Kidney glomerular epithelial cell (primary cell): Measurements from ENCODE around the gene BOLA2.
"Not testable (repeated sequence)": the region's sequence is repeated elsewhere in the genome, so short reads cannot be mapped to it uniquely, and the experiment has no call there.

Source experiments
- DNase-seq: peaks from one replicate; lab custom pipeline; 2025; lab: John Stamatoyannopoulos, UW

Gene BOLA2

DNA sequence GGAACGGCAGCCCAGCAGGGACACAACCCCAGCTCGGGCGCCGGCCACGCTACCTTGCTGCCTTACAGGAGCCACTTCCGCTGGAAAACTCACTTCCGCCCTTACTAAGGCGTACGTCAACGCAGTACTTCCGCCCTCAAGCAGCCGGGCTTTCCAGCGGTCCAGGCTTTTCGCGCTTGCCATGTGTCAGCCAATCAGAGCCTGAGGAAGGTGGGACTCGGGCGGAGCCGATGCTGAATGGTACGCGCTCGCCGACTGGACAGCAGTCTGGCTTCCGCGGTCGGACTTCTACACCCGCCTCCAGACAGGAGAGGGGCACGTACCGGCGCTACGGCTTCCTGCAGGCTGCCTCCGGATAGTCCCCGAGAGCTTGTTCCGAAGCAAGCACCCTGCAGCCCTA lies at the start of gene BOLA2, which contains the start of gene SLX1B:
Gene BOLA2, minus strand, starts transcription at position 83 of the 400 bp plus-strand sequence. CDS start 98 bp downstream, outside the sequence.
Gene SLX1B, plus strand, starts transcription at position 265 of the 400 bp plus-strand sequence.
- not testable (repeated sequence) for DNase-seq

- not testable (repeated sequence) for DNase-seq
These were observed 28.1 kb upstream of the BOLA2 start for GRCh38 chr16:29482276-29482675.

GRCh38 chr16:29472065-29472464 lies 17.9 kb upstream of the BOLA2 start:
- not testable (repeated sequence) for DNase-seq

- not testable (repeated sequence) for DNase-seq
These were observed 15.5 kb upstream of the BOLA2 start for GRCh38 chr16:29469660-29470059.

DNA sequence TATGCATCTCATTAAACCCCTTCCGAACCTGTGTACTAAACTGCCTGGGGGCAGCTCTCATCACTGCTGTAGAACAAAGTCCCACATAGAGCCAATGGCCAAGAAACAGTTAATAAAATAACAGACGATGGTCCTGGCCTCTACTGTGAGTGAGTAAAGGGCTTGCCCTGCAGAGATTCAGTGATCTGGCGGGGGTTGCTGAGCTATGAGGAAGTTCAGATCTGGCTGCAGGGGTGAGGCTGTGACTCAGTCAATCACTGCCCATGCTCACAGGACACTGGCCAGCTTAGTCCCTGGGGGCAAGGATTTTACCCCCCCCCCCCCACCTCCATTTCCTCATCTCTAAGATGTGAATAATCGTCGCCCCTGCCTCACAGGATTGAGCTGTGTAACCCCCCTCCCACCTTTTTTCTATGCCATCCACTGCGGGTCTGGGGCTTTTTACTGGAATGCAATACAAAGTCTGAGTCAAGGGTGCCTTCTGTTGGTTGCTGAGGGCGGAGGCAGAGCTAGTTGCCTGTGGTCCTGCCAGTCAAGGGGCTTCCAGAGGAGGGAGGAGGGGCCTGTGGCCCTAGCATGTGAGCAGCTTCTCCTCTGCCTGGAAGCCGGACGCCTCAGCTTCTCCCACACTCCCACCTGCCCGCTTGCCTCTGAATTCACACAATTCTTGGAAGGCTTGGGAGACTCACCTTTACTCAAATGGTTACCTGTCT lies 13.7 kb upstream of the BOLA2 start:
- DNase-seq = not testable (repeated sequence)

DNA sequence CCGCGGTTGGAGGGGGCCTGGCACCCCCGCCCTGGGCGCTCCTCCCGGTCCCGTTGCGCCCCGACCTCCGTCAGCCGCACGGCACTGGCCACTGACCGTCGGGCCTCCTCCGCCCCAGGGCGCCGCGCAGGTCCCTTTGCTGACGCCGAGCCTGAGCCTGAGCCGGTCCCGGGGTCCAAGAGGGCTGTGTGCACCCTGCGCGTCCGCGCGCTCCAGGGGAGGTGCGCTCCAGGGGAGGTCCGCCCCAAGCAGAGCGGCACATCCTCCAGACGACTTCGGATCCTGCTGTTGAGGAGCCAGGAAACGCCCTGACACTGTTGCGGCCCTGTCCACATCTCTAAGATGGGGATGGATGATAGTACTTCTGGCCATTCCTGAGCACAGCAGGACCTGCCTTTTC lies 12.8 kb upstream of the BOLA2 start:
- not testable (repeated sequence) for DNase-seq

DNA sequence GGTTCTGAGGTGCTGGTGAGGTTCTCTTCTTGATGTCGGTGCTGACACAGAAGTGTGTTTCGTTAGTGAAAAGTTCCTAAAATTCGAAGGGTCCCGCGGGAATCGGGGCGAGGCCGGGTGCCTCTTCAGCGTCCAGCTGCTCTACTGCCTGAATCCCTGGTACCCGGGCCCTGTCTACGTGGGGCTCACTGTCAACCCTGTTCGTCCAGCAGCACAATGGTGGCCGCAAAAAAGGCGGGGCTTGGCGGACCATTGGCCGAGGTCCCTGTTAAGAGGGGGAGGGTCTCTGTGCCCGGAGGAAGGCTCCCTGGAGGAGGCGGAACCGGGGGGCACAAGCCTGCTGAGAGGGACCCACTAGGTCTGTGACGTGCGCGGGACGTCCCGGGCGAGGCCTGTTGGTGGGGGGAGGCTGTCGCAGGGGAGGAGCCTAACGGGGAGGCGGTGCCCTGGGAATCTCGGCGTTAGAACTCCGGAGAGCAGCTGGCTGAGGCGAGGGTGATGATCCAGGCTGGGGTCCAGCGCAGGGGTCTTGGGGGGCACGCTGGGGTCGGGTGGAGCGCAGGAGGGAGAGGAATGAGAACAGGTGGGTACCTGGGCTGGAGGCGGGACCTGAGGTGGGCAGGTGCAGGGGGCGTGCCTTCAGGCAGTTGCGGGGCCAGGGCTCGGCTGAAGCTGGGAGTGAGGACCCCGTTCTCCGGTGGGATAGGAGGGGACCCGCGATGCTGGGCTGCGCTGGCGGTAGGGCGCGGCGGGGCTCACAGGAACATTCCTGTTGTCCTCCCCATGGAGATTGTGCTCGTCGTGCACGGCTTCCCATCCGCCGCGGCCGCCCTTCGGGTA lies 12.1 kb upstream of the BOLA2 start:
- not testable (repeated sequence) for DNase-seq

DNA sequence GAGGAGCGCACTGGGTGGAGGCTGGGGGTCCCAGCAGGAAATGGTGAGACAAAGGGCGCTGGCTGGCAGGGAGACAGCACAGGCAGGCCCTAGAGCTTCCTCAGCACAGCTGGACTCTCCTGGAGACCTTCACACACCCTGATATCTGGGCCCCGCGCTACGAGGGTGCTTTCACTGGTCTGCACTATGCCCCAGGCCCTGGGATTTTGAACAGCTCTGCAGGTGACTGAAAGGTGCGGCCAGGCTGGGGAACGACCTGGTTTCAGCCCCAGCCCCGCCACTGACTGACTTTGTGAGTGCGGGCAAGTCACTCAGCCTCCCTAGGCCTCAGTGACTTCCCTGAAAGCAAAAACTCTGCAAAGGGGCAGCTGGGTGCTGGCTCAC lies 6.5 kb upstream of the BOLA2 start:
- not testable (repeated sequence) for DNase-seq

- DNase-seq = not testable (repeated sequence)
These were observed 5.8 kb upstream of the BOLA2 start, which contains the start of gene SULT1A4 for GRCh38 chr16:29459706-29460646. Gene SULT1A4 (plus strand): TSS chr16:29459913. CDS start chr16:29461386, 1,473 bp downstream.

- DNase-seq = not testable (repeated sequence)
These were observed 3.5 kb upstream of the BOLA2 start for GRCh38 chr16:29457660-29458059.

DNA sequence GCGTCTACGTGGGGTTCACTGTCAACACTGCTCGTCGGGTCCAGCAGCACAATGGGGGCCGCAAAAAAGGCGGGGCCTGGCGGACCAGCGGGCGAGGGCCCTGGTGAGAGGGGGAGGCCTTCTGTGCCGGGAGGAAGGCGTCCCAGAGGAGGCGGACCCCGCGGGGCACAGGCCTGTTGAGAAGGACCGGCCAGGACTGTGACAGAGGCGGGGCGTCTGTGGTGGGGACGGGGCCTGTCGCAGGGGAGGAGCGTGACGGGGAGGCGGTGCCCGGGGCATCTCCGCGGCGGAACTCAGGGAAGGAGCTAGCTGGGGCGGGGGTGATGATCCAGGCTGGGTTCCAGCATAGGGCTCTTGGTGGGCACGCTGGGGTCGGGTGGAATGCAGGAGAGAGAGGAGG lies 677 bp upstream of the BOLA2 start:
- DNase-seq = not testable (repeated sequence)

- DNase-seq = not testable (repeated sequence)
These were observed 397 bp downstream of the BOLA2 start for GRCh38 chr16:29453754-29454153.

GRCh38 chr16:29425390-29425789 lies 28.8 kb downstream of the BOLA2 start:
- not testable (repeated sequence) for DNase-seq

GRCh38 chr16:29423587-29423986 lies 30.6 kb downstream of the BOLA2 start:
- DNase-seq = not testable (repeated sequence)

- DNase-seq = peak; percentile 7
These were observed 48.9 kb downstream of the BOLA2 start for GRCh38 chr16:29405249-29405648.
